NCI-H1105 treated with DMSO at 0.1 percent for 48 hours (cell line): ENCODE measurements around the gene FCRL4.

Experiments used
- DNase-seq: peaks from one replicate; lab custom pipeline; 2025; lab: John Stamatoyannopoulos, UW

FCRL4 gene

GRCh38 chr1:157597959-157598667 lies at the start of gene FCRL4:
Gene FCRL4, minus strand, starts transcription at chr1:157598085. Its CDS starts 141 bp downstream, at chr1:157597944.
- no peak for DNase-seq

GRCh38 chr1:157646144-157646543 lies 48.3 kb upstream of the FCRL4 start:
- DNase-seq: no peak

GRCh38 chr1:157641177-157641576 lies 43.3 kb upstream of the FCRL4 start:
- no peak for DNase-seq

GRCh38 chr1:157639800-157640199 lies 41.9 kb upstream of the FCRL4 start:
- DNase-seq: no peak

GRCh38 chr1:157628773-157629172 lies 30.9 kb upstream of the FCRL4 start:
- DNase-seq: no peak

GRCh38 chr1:157626099-157626498 lies 28.2 kb upstream of the FCRL4 start:
- DNase-seq: no peak

GRCh38 chr1:157624471-157624870 lies 26.6 kb upstream of the FCRL4 start:
- DNase-seq: no peak

GRCh38 chr1:157622471-157622870 lies 24.6 kb upstream of the FCRL4 start:
- no peak for DNase-seq

- no peak for DNase-seq
Observed at GRCh38 chr1:157618190-157618589, 20.3 kb upstream of the FCRL4 start.

GRCh38 chr1:157600236-157600635 lies 2.4 kb upstream of the FCRL4 start:
- no peak for DNase-seq

GRCh38 chr1:157596384-157596783 lies 1.5 kb downstream of the FCRL4 start:
- DNase-seq: no peak

- DNase-seq: no peak
Observed at GRCh38 chr1:157595356-157595755, 2.5 kb downstream of the FCRL4 start.

GRCh38 chr1:157585984-157586383 lies 11.9 kb downstream of the FCRL4 start:
- DNase-seq: no peak

- no peak for DNase-seq
Observed at GRCh38 chr1:157584503-157584902, 13.4 kb downstream of the FCRL4 start.

GRCh38 chr1:157580828-157581210 lies 17.1 kb downstream of the FCRL4 start:
- no peak for DNase-seq

GRCh38 chr1:157580179-157580827 lies 17.6 kb downstream of the FCRL4 start:
- DNase-seq: peak; percentile 67

GRCh38 chr1:157577420-157577819 lies 20.5 kb downstream of the FCRL4 start:
- DNase-seq: no peak

- DNase-seq: no peak
Observed at GRCh38 chr1:157575744-157576143, 22.1 kb downstream of the FCRL4 start.

- DNase-seq: no peak
Observed at GRCh38 chr1:157574836-157575235, 23.0 kb downstream of the FCRL4 start.

GRCh38 chr1:157566484-157567300 lies 31.2 kb downstream of the FCRL4 start:
- no peak for DNase-seq

GRCh38 chr1:157562515-157562914 lies 35.4 kb downstream of the FCRL4 start:
- no peak for DNase-seq

GRCh38 chr1:157558119-157558518 lies 39.8 kb downstream of the FCRL4 start:
- DNase-seq: no peak
